Caco-2 (cell line): ENCODE measurements around the gene ETNPPL. TPM values are rescaled to one million over a fixed set of nuclear protein-coding genes. Genes with fewer than 3 reads are reported as not detected.

Experiments used
- BruUV-seq: library from RNA; stranded (reverse); fragments of 400-500 nt; replicated peaks from 2 replicates; lab custom pipeline; 2021; lab: Mats Ljungman, UMichigan
- CTCF ChIA-PET: fragments of 300-600 bp; sonication (Branson Sonifier 250); formaldehyde crosslinking; loops from one replicate; lab custom pipeline; 2022; ENCODE audit warnings: antibody characterized with exemption; lab: Charles Lee
- POLR2A ChIA-PET: fragments of 300-600 bp; sonication (Branson Sonifier 250); formaldehyde crosslinking; loops from one replicate; lab custom pipeline; 2022; ENCODE audit warnings: antibody characterized with exemption; lab: Charles Lee
- DNase-seq, 2 experiments: peaks; one replicate each; pipeline versions ENCODE4 v3.0.0 to v3.0.0-alpha.2; 2020 to 2022
- H3K27me3 ChIP-seq: replicated peaks from 2 replicates; pipeline ENCODE4 v1.6.0; 2011; ENCODE audit warnings: low read length; ENCODE audit not compliant: control insufficient read depth, insufficient read depth
- H3K36me3 ChIP-seq: 2 replicates; pipeline ENCODE4 v1.5.1; 2011; ENCODE audit warnings: low read length; ENCODE audit not compliant: control insufficient read depth, insufficient read depth
- H3K4me1 ChIP-seq: fragments of 250-450 bp; sonication (Bioruptor Pico); 2 replicates; pipeline ENCODE4 v1.5.1; 2020; ENCODE audit warnings: mild to moderate bottlenecking
- H3K4me3 ChIP-seq: 2 replicates; pipeline ENCODE4 v1.5.1; 2011; ENCODE audit warnings: low read depth, mild to moderate bottlenecking, control low read depth, low read length
- H3K9me3 ChIP-seq: fragments of 250-450 bp; sonication (Bioruptor Pico); 2 replicates; pipeline ENCODE4 v1.5.1; 2020; ENCODE audit warnings: mild to moderate bottlenecking, moderate library complexity
- H3K27ac Mint-ChIP-seq: one replicate; pipeline ENCODE4 v1.8.0; 2022; ENCODE audit warnings: mixed read lengths; ENCODE audit not compliant: unreplicated experiment
- H3K27me3 Mint-ChIP-seq: one replicate; pipeline ENCODE4 v1.8.0; 2022; ENCODE audit warnings: mixed read lengths; ENCODE audit not compliant: insufficient read depth, unreplicated experiment
- H3K36me3 Mint-ChIP-seq: one replicate; pipeline ENCODE4 v1.8.0; 2022; ENCODE audit warnings: mild to moderate bottlenecking, mixed read lengths; ENCODE audit not compliant: insufficient read depth, unreplicated experiment
- H3K4me1 Mint-ChIP-seq: one replicate; pipeline ENCODE4 v1.8.0; 2022; ENCODE audit warnings: low read depth, mixed read lengths; ENCODE audit not compliant: unreplicated experiment
- H3K4me3 Mint-ChIP-seq: one replicate; pipeline ENCODE4 v1.8.0; 2022; ENCODE audit warnings: mild to moderate bottlenecking, moderate library complexity, mixed read lengths; ENCODE audit not compliant: unreplicated experiment
- H3K9me3 Mint-ChIP-seq: one replicate; pipeline ENCODE4 v1.8.0; 2022; ENCODE audit warnings: mixed read lengths; ENCODE audit not compliant: unreplicated experiment
- CTCF ChIP-seq, 2 experiments: fragments of 200-600 bp in 1 of 2; IDR thresholded peaks; 1 replicate in 1 of 2; 2 replicates in 1 of 2; pipeline versions ENCODE4 v1.5.1 to v1.8.0; 2011 to 2022; ENCODE audit warnings: antibody characterized with exemption in 1 of 2, control low read depth in 1 of 2, inconsistent platforms in 1 of 2, low read depth in 1 of 2, low read length in 1 of 2, mild to moderate bottlenecking in 1 of 2, moderate library complexity in 1 of 2; ENCODE audit not compliant: insufficient read depth in 1 of 2, severe bottlenecking in 1 of 2, unreplicated experiment in 1 of 2
- intact Hi-C: fragments of 100-400 bp; cut with micrococcal nuclease; formaldehyde crosslinking; loops from one replicate; pipeline ENCODE4 v1.10.0; 2022; ENCODE audit not compliant: unreplicated experiment
- total RNA-seq: library from RNA; stranded (reverse); gene quantifications from 2 replicates; pipeline ENCODE4 v1.2.3, GENCODE V29; 2022

The ETNPPL gene
- total RNA-seq, 1 experiment from 2014 or later: not detected

DNA sequence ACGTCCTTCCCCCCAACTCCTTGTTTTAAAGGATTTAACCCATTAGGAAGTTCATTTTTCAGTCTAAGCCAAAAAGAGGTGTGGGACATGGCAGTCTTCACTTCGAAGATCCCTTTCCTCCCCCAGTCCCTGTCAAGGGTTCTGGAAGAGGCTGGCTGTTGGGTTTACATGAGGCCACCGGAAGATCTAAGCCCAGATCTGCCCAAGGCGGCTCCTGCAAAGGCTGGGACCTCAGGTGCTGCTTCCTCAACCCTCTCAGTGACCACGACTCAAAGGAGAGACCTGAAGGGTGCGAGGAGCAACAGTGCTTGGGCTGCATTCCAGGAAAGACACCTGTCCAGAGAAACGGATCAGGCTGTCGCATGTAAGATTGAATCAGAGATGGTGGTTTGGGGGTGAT lies 23.5 kb upstream of the ETNPPL start:
- no peak overlapping the region for H3K4me3 ChIP-seq
- no peak overlapping the region for H3K27ac Mint-ChIP-seq
- ChIA-PET CTCF (no interaction called here), POLR2A (no interaction called here)
- no peak overlapping the region for H3K4me3 Mint-ChIP-seq
- H3K9me3 ChIP-seq: no peaks in the 10 kb centered on the region
- no peaks in the 10 kb centered on the region for H3K36me3 Mint-ChIP-seq
- H3K36me3 ChIP-seq: no peaks in the 10 kb centered on the region
- H3K9me3 Mint-ChIP-seq: no peaks in the 10 kb centered on the region
- peaks cover 3% of the 10 kb centered on the region for H3K27me3 Mint-ChIP-seq
- H3K27me3 ChIP-seq: no peaks in the 10 kb centered on the region
- no peak for DNase-seq
- TF ChIP-seq CTCF (IDR thresholded peaks at IDR 0.05; ENCODE audit: insufficient read depth in 1 of 2, low read depth in 1 of 2, low read length in 1 of 2, severe bottlenecking in 1 of 2, unreplicated experiment in 1 of 2): no peak
- no peaks in the 10 kb centered on the region for H3K4me1 ChIP-seq
- intact Hi-C loops: no loop called here
- no TSS peak for BruUV-seq
- no peaks in the 10 kb centered on the region for H3K4me1 Mint-ChIP-seq

GRCh38 chr4:108783665-108784463 lies 21.0 kb upstream of the ETNPPL start:
- H3K4me3 Mint-ChIP-seq: no peak overlapping the region
- no TSS peak for BruUV-seq
- DNase-seq: no peak
- no peaks in the 10 kb centered on the region for H3K36me3 Mint-ChIP-seq
- H3K27me3 Mint-ChIP-seq: peaks cover 3% of the 10 kb centered on the region
- TF ChIP-seq CTCF (IDR thresholded peaks at IDR 0.05; ENCODE audit: insufficient read depth in 1 of 2, low read depth in 1 of 2, low read length in 1 of 2, severe bottlenecking in 1 of 2, unreplicated experiment in 1 of 2): peak; percentile 15 to 23
- H3K27ac Mint-ChIP-seq: no peak overlapping the region
- POLR2A ChIA-PET: no interaction called here
- no peak overlapping the region for H3K4me3 ChIP-seq
- no peaks in the 10 kb centered on the region for H3K36me3 ChIP-seq
- H3K4me1 ChIP-seq: no peaks in the 10 kb centered on the region
- H3K9me3 ChIP-seq: no peaks in the 10 kb centered on the region
- no peaks in the 10 kb centered on the region for H3K9me3 Mint-ChIP-seq
- no peaks in the 10 kb centered on the region for H3K4me1 Mint-ChIP-seq
- H3K27me3 ChIP-seq: no peaks in the 10 kb centered on the region
- CTCF ChIA-PET: no interaction called here
- intact Hi-C loops: loop anchor here (1.0 kb wide), 1 partner anchor 101 kb away; no protein-coding TSS in a partner anchor

DNA sequence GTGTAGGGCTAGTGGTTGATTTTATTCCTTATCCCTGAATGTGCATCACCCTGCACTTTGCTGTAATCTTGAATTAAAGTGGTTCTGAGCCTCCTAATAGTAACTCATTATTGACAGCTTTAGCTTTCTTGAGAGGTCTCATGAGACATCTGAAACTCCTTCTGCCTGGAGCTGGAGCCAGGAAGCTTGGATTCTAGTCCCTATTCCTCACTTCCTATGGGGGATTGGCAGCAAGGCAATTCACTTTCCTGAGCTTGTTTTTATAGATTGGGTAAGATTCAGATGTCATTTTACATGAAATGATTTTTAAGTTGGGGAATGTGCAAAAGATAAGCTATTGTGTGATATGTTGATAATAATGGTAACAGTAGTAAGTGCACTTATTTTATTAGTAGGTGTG lies 17.1 kb upstream of the ETNPPL start:
- Histone ChIP-seq H3K27me3 (no peaks in the 10 kb centered on the region), H3K4me3 (no peak overlapping the region), H3K36me3 (no peaks in the 10 kb centered on the region), H3K9me3 (no peaks in the 10 kb centered on the region), H3K4me1 (no peaks in the 10 kb centered on the region)
- ChIA-PET POLR2A (no interaction called here), CTCF (no interaction called here)
- H3K27ac Mint-ChIP-seq: no peak overlapping the region
- no peak overlapping the region for H3K4me3 Mint-ChIP-seq
- intact Hi-C loops: no loop called here
- peaks cover 3% of the 10 kb centered on the region for H3K27me3 Mint-ChIP-seq
- no peaks in the 10 kb centered on the region for H3K4me1 Mint-ChIP-seq
- no peaks in the 10 kb centered on the region for H3K9me3 Mint-ChIP-seq
- no peaks in the 10 kb centered on the region for H3K36me3 Mint-ChIP-seq
- DNase-seq: no peak
- no peak for TF ChIP-seq CTCF (IDR thresholded peaks at IDR 0.05; ENCODE audit: insufficient read depth in 1 of 2, low read depth in 1 of 2, low read length in 1 of 2, severe bottlenecking in 1 of 2, unreplicated experiment in 1 of 2)
- no TSS peak for BruUV-seq
